GM19035 (cell line): ENCODE data around the gene REST.
"Not testable (repeated sequence)": the region's sequence is repeated elsewhere in the genome, so short reads cannot be mapped to it uniquely, and the experiment has no call there.

Source experiments
- ATAC-seq: cut with Tn5 transposase; IDR thresholded peaks from one replicate; pipeline ENCODE4 v1.9.1; 2021; ENCODE audit not compliant: unreplicated experiment

Gene REST, protein sequence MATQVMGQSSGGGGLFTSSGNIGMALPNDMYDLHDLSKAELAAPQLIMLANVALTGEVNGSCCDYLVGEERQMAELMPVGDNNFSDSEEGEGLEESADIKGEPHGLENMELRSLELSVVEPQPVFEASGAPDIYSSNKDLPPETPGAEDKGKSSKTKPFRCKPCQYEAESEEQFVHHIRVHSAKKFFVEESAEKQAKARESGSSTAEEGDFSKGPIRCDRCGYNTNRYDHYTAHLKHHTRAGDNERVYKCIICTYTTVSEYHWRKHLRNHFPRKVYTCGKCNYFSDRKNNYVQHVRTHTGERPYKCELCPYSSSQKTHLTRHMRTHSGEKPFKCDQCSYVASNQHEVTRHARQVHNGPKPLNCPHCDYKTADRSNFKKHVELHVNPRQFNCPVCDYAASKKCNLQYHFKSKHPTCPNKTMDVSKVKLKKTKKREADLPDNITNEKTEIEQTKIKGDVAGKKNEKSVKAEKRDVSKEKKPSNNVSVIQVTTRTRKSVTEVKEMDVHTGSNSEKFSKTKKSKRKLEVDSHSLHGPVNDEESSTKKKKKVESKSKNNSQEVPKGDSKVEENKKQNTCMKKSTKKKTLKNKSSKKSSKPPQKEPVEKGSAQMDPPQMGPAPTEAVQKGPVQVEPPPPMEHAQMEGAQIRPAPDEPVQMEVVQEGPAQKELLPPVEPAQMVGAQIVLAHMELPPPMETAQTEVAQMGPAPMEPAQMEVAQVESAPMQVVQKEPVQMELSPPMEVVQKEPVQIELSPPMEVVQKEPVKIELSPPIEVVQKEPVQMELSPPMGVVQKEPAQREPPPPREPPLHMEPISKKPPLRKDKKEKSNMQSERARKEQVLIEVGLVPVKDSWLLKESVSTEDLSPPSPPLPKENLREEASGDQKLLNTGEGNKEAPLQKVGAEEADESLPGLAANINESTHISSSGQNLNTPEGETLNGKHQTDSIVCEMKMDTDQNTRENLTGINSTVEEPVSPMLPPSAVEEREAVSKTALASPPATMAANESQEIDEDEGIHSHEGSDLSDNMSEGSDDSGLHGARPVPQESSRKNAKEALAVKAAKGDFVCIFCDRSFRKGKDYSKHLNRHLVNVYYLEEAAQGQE

DNA sequence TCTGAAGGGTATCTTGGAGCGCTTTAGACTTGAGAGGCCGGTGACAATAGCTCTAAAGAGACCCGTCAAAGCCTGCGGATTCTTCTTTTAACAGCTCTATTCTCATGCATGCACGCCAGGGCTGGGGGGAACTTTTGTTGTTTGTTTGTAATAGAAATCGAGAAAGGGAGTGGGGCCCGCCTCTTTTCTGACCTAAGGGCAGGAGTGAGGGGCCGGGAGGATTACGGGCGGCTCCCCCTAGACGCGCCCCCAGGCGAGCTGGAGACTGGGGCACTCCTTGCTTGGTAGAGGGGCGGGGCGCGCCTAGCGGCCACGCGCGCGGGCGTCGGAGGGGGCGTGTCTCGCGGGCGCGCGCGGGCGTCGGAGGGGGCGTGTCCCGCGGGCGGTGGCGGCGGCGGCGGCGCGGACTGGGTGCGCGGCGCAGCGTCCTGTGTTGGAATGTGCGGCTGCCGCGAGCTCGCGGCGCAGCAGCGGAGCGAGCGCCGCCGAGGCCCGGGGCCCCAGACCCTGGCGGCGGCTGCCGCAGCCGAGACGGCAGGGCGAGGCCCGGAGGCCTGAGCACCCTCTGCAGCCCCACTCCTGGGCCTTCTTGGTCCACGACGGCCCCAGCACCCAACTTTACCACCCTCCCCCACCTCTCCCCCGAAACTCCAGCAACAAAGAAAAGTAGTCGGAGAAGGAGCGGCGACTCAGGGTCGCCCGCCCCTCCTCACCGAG lies at the start of gene REST:
Gene REST (plus strand): TSS at position 412 of the 717 bp plus-strand sequence. CDS start 2,739 bp downstream, outside the sequence.
- ATAC-seq = peak; percentile 48

DNA sequence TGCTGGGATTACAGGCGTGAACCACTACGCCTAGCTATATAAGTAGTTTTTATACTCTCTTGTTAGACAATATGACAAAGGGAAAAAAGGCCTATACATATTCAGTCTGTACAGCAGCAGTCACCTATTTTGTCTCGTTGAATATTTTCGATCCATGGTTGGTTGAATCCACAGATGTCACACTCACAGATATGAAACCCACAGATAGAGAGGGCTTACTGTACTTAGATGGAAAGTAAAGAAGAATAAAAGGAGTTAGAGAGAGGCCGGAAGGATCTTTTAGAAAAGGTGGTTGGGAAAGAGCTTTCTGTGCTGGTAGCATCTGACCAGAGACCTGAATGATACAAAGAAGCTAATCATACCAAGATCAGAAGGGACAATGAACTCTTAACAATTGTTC lies 47.9 kb upstream of the REST start:
- no peak for ATAC-seq

- peak; percentile 36 for ATAC-seq
These were observed 46.9 kb upstream of the REST start for GRCh38 chr4:56860781-56861180.

GRCh38 chr4:56861360-56861759 lies 46.3 kb upstream of the REST start:
- ATAC-seq = no peak

DNA sequence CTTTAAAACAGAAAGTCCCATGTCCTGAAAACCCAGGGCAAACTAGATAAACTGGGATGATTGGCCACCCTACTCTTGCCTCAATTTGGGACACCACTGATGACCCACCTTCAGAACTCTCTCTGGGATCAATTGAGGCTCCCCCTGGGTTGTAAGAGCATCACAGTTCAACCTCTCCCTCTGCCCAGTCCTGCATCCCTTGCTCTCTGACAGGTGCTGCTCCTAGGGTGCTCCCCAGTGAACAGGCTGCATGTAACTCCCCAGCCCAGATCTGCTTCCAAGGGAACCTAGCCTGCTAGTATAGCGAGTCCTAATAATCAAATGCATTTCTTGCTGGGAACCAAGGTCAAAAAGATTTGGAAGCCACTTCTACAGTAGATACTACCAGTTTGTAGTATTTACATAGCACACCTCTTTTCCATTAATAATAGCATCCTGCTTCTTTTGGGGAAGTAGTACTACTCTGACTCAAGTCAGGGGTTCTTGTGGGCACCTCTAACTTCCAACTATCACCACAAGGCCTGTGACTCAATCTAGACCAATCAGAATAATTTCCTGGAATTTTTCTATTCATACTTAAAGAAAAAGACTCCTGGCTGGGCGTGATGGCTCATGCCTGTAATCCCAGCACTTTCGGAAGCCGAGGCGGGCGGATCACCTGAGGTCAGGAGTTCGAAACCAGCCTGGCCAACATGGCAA lies 44.1 kb upstream of the REST start:
- peak; percentile 45 for ATAC-seq

DNA sequence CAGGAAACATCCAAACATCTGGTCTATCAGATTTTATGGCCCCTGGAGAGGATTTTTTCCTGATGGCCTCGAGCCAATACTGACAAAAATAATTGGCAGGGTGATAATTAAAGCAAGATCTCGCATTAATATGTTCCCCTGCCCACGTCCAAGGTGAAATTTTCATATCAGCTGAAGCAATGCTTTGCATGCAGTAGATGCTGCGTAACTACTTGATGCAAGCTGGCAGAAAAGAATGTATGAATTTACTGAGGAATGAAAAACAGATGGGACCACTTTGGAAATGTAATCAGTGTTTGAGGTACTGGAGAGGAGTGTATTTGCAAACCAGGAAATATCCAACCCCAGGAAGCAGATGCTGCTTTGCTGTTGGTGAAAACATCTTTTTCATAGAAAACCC lies 36.8 kb upstream of the REST start:
- no peak for ATAC-seq

- no peak for ATAC-seq
These were observed 36.3 kb upstream of the REST start for GRCh38 chr4:56871371-56871866.

DNA sequence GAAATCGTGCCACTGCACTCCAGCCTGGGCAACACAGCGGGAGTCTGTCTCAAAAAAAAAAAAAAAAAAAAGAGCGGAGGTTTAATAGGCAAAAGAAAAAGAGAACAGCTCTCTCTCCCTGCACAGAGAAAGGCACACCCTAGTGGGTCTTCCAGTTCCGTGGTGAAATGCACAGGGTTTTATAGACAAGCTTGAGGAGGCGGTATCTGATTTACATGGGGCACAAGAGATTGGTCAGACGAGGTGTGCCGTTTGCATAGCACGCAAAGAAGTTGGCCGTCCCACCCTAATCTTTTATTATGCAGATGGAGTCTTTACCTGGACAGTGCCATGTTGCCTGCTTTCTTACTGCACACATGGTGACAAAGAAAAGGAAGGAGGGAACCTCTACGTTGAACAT lies 33.5 kb upstream of the REST start:
- no peak for ATAC-seq

DNA sequence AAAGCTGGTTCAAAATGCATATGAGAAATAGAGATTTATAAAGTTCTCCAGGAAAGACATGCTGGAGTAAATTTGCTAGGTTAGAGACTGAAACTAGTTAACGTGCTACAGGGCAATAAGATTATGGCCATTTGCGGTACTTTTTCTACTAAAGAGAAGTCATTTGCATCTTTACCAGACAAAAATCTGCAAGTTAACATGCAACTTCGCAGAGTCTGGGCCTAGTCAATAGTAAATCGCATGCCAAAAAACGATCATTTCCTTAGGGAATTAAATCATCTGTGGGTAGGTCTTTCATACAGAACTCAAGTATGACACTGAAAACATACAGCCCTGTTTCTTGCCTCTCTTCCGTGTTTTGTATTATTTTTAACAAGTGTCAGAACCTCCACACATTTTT lies 32.8 kb upstream of the REST start:
- ATAC-seq = no peak

GRCh38 chr4:56876264-56876663 lies 31.4 kb upstream of the REST start:
- ATAC-seq = no peak

DNA sequence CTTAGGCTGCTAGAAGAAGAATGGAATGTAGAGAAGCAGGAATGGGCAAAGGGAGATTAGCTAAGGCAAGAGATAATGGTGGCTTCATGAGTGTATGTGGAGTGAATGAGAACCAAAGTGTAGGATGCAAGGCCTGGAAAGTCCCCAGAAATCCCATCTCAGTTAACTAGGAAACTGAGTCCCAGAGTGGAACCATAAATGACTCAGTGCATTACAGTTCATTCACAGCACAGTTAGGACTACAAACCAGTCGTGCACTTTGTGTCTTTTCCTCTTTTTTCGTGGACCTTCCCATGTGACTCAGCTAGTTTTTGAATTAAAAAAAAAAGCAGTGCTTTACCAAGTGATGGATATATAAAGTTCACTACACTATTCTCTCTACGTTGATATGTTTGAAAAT lies 27.7 kb upstream of the REST start:
- no peak for ATAC-seq

DNA sequence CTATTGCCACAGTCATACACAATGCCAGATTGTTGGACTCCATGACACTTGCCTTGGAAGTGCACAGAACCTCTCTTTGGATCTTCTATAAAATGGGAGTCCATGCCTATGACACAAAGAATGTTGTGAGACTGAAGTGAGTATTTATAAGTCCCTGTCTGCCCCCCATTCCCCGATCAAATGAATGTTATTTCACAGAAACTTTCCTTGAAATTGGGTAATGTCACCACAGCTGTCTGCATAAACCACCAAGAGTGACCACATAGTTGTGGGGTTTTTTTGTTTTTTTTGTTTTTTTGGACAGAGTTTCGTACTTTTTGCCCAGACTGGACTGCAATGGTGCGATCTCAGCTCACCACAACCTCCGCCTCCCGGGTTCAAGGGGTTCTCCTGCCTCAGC lies 27.1 kb upstream of the REST start:
- no peak for ATAC-seq

DNA sequence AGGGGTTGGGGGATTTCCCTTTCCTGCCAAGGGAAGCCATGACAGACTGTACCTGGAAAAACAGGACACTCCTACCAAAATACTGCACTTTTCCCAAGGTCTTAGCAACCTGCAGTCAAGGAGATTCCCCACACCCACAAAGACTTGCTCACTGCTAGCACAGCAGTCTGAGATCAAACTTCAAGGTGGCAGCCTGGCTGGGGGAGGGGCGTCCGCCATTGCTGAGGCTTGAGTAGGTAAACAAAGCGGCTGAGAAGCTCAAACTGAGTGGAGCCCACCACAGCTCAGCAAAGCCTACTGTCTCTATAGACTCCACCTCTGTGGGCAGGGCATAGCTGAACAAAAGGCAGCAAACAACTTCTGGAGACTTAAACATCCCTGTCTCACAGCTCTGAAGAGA lies 23.2 kb upstream of the REST start:
- ATAC-seq = not testable (repeated sequence)

DNA sequence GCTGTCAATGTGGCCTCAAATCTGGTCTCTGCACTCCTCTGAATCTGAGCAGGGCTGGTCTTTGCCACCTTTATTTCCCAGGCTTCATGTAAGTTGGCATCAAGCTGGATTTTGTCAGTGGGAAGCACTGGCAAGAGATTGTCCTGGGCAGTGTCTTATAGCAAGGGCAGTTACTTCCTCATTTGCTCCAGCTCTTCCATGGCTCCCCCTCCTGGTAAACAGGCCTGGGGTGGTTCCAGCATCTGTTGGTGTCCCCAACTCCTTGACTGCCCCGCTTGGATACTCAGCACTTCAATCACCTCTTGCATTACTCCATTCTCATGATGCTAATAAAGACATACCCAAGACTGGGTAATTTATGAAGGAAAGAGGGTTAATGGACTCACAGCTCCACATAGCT lies 15.0 kb upstream of the REST start:
- ATAC-seq = no peak

- ATAC-seq = not testable (repeated sequence)
These were observed 9.9 kb upstream of the REST start for GRCh38 chr4:56897842-56898241.

DNA sequence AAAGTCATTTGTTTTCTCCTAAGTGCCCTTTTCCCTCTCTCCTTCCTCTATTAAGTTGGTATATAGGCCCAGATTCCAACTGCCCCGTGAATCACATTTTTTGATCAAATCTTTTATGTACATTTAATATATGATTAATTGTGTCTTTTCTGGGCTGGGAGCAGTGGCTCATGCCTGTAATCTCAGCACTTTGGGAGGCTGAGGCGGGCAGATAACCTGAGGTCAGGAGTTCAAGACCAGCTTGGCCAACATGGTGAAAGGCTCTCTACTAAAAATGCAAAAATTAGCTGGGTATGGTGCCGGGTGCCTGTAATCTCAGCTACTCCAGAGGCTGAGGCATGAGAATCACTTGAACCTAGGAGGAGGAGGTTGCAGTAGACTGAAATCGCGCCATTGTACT lies 7.5 kb upstream of the REST start:
- ATAC-seq = not testable (repeated sequence)

DNA sequence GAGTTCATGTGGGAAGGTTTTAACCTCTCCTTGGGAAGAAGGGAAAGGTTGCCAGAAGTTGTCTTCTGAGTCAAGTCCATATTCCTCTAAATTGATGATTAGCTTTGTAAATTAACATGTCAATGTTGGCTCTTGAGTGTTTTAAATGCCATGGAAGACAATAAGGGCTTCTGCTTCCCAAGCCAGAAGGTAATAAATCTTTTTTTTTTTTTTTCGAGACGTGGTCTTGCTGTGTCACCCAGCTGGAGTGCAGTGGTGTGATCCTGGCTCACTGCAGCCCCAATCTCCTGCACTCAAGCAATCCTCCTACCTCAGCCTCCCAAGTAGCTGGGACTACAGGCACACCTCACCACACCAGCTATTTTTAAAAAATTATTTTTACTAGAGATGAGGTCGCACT lies 5.0 kb upstream of the REST start:
- no peak for ATAC-seq

GRCh38 chr4:56905796-56906195 lies 1.9 kb upstream of the REST start:
- no peak for ATAC-seq

GRCh38 chr4:56906489-56907393 lies 959 bp upstream of the REST start:
- ATAC-seq = no peak
